Brain pericyte (primary cell): ENCODE results near the gene ZNF417.
"Not testable (repeated sequence)": the region's sequence is repeated elsewhere in the genome, so short reads cannot be mapped to it uniquely, and the experiment has no call there.

Experiments
- DNase-seq: peaks from one replicate; pipeline ENCODE4 v3.0.0-alpha.2; 2012; ENCODE audit warnings: low read depth, low spot score

Gene ZNF417

DNA sequence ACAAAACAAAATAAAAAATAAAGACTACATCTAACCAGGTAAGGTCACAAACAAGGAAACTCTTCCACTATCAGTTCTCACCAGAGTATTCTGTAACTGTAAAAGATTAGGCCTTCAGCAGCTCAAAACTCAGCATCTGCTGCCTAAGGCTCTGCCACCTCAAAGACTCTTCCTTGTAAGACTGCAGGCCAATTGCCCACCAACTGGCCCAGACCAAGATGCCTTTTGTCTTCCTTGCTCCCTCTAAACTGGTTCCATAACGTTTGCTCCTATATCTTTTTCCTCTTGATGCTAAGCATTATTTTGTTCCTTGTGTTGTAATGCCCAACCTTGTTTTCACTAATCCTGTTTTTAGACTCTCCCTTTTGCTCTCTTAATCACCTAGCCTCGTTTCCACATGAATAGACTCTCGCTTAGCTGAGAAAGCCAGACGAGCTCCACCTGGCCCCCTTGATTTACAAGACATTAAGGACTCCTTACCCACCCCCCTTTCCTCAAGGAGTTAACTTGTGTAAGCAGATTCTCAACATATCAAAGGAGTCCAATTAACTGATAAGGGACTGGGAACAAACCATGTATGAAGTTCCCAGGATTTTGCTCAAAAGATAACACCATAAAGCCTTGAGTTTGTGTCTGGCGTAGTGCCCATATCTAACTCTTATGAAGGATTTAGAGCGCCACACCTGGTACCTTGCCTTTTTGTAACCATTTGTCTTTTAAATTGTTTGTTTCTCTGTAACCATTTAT is 29.0 kb downstream of the ZNF417 start:
- DNase-seq, result no peak

DNA sequence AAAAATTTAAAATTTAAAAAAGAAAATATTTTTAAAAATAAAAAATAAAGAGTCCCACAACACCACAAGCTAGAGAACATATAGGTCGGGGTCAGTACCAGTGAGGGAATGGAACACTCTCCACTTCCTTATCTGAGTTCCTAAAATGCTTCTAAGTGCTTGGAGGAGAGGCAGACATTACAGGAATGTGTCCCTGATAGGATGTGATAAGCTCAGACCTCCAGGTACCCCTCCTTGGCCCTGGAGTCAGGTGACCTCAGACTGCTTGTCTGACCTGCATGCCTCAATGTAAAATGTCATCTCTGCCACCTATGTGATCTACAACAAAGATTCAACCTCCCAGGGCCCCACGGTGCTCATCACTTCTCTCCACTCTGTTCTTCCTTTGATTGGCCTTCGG is 30.3 kb downstream of the ZNF417 start:
- no peak for DNase-seq

DNA sequence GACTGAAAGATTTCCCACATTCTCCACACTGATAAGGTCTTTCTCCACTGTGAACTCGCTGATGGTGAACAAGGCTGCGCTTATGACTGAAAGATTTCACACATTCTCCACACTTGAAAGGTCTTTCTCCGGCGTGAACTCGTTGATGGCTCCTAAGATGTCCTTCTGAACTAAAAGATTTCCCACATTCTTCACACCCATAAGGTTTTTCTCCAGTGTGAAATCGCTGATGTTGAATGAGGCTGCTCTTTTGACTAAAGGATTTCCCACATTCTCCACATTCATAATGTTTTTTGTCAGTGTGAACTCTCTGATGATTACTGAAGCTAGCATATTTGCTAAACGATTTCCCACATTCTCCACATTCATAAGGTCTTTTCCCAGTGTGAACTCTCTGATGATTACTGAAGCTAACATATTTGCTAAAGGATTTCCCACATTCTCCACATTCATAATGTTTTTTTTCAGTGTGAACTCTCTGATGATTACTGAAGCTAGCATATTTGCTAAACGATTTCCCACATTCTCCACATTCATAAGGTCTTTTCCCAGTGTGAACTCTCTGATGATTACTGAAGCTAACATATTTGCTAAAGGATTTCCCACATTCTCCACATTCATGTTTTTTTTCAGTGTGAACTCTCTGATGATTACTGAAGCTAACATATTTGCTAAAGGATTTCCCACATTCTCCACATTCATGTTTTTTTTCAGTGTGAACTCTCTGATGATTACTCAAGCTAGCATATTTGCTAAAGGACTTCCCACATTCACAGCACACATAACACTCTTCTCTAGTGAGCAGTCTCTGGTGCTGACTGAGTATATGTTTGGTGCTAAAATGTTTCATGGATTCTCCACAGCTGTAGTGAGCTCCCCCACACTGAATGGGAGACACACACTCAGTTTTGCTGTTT is 42.3 kb downstream of the ZNF417 start:
- DNase-seq, result not testable (repeated sequence)

DNA sequence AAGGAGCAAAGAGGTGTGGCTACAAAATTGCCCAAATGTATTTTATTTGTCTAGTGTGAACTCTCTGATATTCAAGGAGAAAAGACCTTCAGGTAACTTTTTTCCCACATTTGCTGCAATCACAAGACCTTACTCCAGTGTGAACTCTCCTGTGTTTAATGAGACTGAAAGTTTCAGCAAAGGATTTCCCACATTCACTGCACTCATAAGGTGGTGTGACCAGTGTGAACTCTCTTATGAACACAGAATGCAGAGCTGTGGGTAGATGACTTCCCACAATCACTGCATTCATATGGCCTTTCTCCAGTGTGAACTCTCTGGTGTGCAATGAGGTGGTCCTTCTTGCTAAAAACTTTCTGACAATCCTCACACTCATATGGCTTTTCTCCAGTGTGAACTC is 43.9 kb downstream of the ZNF417 start:
- DNase-seq, result no peak

DNA sequence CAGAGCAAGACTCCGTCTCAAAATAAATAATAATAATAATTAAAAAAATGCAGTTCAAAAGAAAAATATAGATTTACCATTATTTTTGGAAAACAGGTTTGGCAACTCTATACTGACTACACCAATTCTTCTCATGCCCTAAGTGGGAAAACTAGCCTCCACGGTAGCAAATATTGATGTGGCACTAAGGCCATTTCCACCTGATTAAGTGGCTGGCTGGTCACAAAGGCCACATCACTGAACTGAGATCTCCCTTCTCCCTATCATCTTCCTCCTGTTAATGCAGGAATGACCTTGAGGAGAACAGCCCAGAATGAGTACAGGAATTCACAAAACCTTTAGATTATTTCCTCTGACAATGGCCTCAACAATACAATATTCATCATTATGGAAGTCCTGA is 46.2 kb downstream of the ZNF417 start:
- DNase-seq, result no peak

DNA sequence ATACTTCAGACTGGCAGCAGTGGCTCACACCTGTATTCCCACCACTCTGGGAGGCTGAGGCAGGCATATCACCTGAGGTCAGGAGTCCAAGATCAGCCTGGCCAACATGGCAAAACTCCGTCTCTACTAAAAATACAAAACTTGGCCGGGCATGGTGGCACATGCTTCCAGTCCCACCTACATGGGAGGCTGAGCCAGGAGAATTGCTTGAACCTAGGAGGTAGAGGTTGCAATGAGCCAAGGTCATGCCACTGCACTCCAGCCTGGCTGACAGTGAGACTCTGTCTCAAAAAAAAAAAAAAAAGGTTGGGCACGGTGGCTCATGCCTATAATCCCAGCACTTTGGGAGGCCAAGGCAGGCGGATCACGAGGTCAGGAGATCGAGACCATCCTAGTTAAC is 46.7 kb downstream of the ZNF417 start:
- not testable (repeated sequence) for DNase-seq

DNA sequence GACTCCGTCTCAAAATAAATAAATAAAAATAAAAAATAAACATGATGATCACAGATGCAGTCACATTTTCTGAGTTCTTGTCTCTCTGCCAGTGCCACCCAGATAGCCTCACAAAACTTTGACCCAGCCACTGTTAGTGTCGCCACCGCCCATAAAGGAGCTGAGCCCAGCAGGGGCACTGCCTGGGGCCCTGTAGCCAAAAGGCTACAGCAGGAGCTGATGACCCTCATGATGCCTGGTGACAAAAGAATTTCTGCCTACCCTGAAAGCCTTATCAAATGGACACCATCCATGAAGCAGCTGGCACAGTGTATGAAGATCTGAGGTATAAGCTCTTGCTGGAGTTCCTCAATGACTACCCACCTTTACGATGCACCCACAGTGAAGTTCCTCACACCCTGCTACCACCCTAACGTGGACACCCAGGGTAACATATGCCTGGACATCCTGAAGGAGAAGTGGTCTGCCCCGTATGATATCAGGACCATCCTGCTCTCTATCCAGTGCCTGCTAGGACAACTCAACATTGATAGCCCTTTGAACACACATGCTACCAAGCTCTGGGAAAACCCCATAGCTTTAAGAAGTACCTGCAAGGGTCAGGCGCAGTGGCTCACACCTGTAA is 48.4 kb downstream of the ZNF417 start:
- DNase-seq, result no peak
